Endometrial microvascular endothelial cells (primary cell): ENCODE measurements around the gene MPP2. TPM values are rescaled to one million over a fixed set of nuclear protein-coding genes. Genes with fewer than 3 reads are reported as not detected.
"Not testable (repeated sequence)": the region's sequence is repeated elsewhere in the genome, so short reads cannot be mapped to it uniquely, and the experiment has no call there.

Experiments used
- in situ Hi-C: cut with HindIII; loops from 2 replicates; pipeline ENCODE4 v1.10.0; 2017; ENCODE audit warnings: low sequenced_read_pairs, low pct_unique_long_range_greater_than_20kb; ENCODE audit errors: inconsistent ontology term
- total RNA-seq: library from RNA; depleted of rRNA; stranded (reverse); fragments of >200 nt; gene quantifications from one replicate; pipeline ENCODE4 v1.2.3, GENCODE V29; 2015; ENCODE audit errors: inconsistent ontology term

The MPP2 gene
- total RNA-seq, 1 donor from 2014 or later: 0.56 TPM

- in situ Hi-C loops: no loop called here
Observed at GRCh38 chr17:43857957-43858600, 49.3 kb downstream of the MPP2 start.

DNA sequence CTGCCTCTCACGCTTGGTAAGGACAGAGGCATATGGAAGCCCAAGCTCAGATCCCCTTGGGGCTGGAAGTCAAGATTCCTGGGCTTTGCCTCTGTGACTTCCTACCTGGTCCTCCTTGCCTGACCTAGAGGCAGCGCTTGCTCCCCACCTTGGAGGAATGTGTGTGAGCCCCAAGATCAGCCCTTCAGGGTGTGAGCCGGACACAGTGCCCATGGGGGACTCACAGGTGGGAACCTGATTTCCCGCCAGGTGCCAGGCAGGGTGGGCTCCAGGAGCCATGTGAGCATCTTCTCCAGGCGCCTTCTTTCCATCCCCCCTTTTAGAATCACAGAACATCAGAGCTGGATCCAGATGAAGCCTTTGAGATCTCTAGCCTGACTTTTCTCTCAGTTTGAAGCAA lies 50.2 kb downstream of the MPP2 start:
- in situ Hi-C loops: no loop called here

DNA sequence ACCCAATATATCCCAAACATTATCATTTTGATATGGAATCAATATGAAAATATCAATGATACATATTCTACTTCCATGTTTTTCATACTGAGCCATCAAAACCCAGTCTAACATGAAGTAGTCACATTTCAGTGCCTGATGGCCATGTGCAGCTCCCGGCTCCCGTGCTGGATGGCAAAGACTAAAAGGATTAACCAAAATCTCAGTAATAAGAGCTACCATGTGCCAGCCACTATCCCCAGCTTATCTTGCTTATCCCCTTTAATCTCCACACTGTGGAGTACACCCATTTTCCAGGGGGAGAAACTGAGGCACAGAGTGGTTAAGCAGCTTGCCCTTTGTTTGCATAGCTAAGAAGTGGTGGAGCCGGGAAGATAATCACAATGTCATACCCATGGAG lies 51.2 kb downstream of the MPP2 start:
- in situ Hi-C loops: no loop called here

DNA sequence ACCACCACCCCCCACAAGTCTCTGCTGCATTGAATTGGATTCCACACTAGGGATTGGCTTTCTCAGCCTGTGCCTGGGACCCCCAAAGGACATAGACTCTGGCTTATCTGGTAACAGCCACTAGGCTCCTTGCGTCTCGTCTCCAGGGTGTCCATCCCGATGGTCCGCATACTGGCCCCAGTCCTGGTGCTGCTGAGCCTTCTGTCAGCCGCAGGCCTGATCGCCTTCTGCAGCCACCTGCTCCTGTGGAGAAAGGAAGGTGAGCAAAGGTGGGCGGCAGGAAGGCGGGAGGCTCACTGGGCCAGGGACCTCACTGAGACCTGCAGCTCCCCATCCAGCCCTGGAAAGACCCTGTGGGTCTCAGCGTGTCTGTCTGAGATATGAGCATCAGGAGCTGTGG lies 52.3 kb downstream of the MPP2 start:
- in situ Hi-C loops: no loop called here

- in situ Hi-C loops: no loop called here
Observed at GRCh38 chr17:43854498-43854897, 52.8 kb downstream of the MPP2 start.

DNA sequence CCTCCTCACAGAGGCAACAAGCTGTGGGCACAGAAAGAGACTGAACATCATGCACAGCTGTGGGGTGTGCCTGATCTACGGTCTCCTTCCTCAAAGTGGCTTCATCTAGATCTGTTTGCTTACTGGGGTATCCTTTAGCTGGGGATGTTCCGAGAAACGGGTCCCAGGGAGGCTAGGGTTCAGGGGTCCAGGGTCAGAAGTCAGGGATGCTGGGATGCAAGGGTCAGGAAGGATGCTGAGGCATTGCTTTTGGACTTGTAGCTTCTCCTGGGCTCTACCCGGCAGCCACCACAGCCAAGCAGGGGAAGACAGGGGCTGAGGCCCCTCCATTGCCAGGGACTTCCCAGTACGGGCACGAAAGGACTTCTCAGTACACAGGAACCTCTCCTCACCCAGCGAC lies 53.8 kb downstream of the MPP2 start:
- in situ Hi-C loops: no loop called here

- in situ Hi-C loops: no loop called here
Observed at GRCh38 chr17:43852571-43852970, 54.8 kb downstream of the MPP2 start.

DNA sequence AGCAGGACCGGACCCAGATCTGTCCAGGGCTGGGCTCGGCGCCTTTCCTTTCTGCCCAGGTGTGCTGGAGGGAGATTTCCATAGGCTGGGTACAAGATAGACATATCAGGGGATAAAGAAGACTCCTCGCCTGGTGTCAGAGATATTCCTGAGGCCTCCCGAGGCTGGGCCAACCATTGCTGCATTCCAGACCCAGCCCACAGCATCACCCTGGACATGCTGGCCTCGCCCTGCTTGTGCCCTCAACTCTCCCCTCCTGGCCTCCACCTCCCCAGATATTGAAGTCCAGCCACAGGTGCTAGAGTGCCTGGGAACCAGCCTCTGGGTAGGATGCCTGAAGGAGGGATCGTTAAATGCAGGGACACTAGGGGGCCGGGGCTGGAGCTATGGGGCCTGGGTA lies 58.2 kb downstream of the MPP2 start:
- in situ Hi-C loops: no loop called here

DNA sequence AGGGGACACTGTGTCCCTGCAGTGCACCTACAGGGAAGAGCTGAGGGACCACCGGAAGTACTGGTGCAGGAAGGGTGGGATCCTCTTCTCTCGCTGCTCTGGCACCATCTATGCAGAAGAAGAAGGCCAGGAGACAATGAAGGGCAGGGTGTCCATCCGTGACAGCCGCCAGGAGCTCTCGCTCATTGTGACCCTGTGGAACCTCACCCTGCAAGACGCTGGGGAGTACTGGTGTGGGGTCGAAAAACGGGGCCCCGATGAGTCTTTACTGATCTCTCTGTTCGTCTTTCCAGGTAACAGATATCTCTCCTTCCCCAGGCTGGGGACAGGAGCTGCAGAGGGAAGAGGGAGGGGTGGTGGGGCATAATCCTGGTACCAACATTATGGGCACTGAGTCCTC lies 58.7 kb downstream of the MPP2 start:
- in situ Hi-C loops: no loop called here

GRCh38 chr17:43846963-43847371 lies 60.4 kb downstream of the MPP2 start, which contains the start of gene CD300LG:
Gene CD300LG, plus strand, starts transcription at chr17:43847176. Its CDS starts 41 bp downstream, at chr17:43847217.
- in situ Hi-C loops: no loop called here

GRCh38 chr17:43846221-43846712 lies 61.1 kb downstream of the MPP2 start:
- in situ Hi-C loops: no loop called here

DNA sequence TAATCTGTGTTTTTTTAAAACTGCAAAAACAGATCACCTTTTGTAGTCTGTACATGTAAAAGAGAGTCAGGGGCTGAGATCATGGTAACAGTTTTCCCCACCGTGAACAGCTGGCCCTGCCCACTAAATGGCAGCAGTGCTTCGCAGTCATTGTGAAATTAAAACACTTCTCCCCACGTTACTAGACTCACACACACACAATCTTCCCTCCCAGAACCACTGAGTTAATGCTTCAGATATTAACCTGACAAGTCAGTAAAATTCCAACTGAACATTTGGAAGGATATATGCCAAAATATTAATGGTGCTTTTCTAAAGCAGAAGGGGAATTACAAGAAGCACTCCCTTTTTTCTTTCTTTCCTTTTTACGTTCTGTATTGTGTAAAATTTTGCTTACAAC lies 61.6 kb downstream of the MPP2 start:
- in situ Hi-C loops: no loop called here

- in situ Hi-C loops: no loop called here
Observed at GRCh38 chr17:43844241-43844640, 63.1 kb downstream of the MPP2 start.

GRCh38 chr17:43842975-43843325 lies 64.4 kb downstream of the MPP2 start:
- in situ Hi-C loops: no loop called here

DNA sequence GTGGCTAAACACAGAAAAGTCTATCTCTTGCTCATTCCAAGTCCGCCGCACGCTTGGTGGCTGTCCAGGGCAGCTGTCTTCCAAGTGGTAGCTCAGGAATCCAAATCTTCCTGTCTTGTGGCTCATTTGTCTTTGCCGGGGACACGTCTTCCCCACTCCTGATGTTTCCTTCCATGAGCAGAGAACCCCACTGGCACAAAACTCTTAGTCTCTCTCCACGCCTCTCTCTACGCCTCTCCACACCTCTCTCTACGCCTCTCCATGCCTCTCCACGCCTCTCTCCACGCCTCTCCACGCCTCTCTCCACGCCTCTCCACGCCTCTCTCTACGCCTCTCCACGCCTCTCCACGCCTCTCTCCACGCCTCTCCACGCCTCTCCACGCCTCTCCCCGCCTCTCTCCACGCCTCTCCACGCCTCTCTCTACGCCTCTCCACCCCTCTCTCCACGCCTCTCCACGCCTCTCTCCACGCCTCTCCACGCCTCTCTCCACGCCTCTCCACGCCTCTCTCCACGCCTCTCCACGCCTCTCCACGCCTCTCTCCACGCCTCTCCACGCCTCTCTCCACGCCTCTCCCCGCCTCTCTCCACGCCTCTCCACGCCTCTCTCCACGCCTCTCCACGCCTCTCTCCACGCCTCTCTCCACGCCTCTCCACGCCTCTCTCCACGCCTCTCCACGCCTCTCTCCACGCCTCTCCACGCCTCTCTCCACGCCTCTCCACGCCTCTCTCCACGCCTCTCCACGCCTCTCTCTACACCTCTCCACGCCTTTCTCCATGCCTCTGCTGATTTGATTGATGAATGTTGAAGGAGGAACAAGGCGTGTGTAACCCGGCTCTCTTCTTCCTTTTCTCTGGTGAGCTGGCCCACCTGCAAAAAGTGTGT lies 65.0 kb downstream of the MPP2 start:
- in situ Hi-C loops: not testable (repeated sequence)

DNA sequence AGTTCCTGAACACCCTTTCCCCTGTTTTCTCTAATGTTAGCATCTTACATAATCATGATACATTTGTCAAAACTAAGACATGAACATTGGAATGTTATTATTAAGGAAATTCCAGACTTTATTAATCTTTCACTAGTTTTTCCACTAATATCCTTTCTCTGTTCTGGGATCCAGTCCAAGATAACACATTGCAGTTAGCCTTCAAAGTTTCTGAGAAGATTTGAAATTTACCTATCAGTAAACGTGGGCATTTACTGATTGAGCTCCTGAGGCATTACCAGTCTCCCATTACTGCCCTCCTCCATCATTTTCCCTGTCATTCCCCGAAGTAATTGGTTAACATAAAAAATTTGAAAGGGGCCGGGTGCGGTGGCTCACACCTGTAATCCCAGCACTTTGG lies 66.1 kb downstream of the MPP2 start:
- in situ Hi-C loops: no loop called here

DNA sequence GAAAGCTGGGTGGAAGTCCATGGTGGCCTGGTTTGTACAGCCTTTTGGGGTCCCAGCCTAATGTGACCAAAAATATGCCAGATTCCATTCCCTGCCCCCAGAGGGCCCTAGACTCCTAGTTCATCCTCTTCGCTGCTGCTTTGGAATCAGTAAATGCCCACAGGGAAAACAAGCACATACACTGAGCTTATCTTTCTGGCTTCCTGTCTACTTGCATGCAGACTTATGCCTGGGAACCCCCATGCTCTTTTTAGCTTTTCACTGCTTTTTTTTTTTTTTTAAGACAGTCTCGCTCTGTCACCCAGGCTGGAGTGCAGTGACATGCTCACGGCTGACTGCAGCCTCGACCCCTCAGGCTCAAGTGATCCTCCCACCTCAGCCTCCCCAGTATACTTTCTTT lies 66.5 kb downstream of the MPP2 start:
- in situ Hi-C loops: no loop called here

DNA sequence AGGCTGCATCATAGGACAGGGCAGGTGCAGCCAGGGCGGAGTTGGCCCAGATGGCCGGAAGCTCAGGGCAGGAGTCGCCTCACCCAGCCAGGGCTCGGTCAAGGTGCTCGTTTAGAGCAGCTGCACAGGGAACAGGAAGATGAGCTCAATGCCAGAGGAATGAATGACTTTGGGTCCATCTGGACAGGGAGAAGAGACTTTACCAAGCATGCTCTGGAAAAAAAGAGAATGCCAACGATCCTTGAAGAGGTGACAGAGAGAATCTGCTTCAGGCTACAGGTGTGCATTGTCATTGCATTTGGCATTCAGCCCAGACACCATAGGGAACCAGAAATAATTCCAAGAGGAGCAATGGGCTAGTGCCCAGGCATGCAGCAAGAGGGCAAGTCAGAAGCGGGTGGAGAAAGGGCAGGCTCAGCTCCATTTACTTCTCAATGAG lies 67.6 kb downstream of the MPP2 start:
- in situ Hi-C loops: no loop called here

DNA sequence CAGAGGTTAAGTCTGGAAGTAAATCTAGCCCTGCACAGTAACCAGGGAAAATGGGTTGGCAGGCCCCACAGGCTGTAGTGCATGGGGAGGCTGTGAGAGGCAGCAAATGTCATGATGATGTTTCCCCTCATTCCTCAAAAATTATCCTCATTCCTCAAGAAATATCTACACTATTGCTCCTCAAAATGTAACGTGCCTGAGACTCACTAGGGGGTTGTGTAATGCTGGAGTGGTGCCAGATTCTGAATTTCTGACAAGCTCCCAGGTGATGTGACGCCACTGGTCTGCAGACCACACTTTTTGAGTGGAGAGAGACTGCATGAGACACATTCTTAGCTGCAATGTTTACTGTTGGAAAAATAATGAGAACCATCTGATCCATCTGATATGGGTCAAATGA lies 73.2 kb downstream of the MPP2 start:
- in situ Hi-C loops: no loop called here
